Pancreas (tissue), 10 donors: Measurements from ENCODE around the gene SELENBP1. TPM values are rescaled to one million over a fixed set of nuclear protein-coding genes. Genes with fewer than 3 reads are reported as not detected.

Source experiments
- ATAC-seq, 4 donors: fragments of 200-7000 bp; cut with Tn5 transposase; one replicate each; pipeline versions ENCODE4 v1.8.0 to v1.9.1; 2020; ENCODE audit warnings: mild to moderate bottlenecking in 4 of 4, moderate library complexity in 4 of 4
- DNase-seq, 6 donors: peaks; one replicate each; pipeline ENCODE4 v3.0.0-alpha.2; 2020
- FAIRE-seq: peaks from 2 replicates; lab custom pipeline; 2012; peaks lifted over from hg19 to GRCh38; lab: Jason Lieb, UNC
- H3K27ac ChIP-seq, 4 donors: fragments of 200-600 bp; sonication (generic); 1 replicate in 3 of 4; 2 replicates in 1 of 4; pipeline versions ENCODE4 v1.5.0 to v1.8.0; 2020
- H3K27me3 ChIP-seq, 4 donors: fragments of 200-600 bp; one replicate each; pipeline ENCODE4 v1.8.0; 2021
- H3K36me3 ChIP-seq, 3 donors: fragments of 200-600 bp; sonication (generic) in 1 of 3; one replicate each; pipeline versions ENCODE4 v1.5.0 to v1.8.0; 2020 to 2021
- H3K4me1 ChIP-seq, 3 donors: fragments of 200-600 bp; one replicate each; pipeline ENCODE4 v1.8.0; 2021
- H3K4me3 ChIP-seq, 4 donors: fragments of 200-600 bp; sonication (generic) in 2 of 4; one replicate each; pipeline versions ENCODE4 v1.5.0 to v1.8.0; 2020 to 2021
- H3K9me3 ChIP-seq, 4 donors: fragments of 200-600 bp; one replicate each; pipeline ENCODE4 v1.8.0; 2021
- CTCF ChIP-seq, 4 donors: fragments of 200-600 bp; sonication (generic) in 3 of 4; IDR thresholded peaks; one replicate each; pipeline versions ENCODE4 v1.5.0 to v1.8.0; 2021; ENCODE audit warnings: antibody characterized with exemption in 4 of 4
- WGBS, 2 donors: extraction: QIAGEN DNeasy Blood & Tissue Kit; methylation state at CpG; one replicate each; pipeline ENCODE4 v1.1.7; 2013; 5-methylcytosine and 5-hydroxymethylcytosine counted together
- intact Hi-C, 3 donors: fragments of 100-400 bp; cut with DNase I; formaldehyde crosslinking; loops; one replicate each; pipeline versions ENCODE4 v1.11.1 to v1.14.2; 2022
- polyA plus RNA-seq, 2 donors: library from polyadenylated mRNA; stranded (reverse); fragments of 200-250 nt; gene quantifications; one replicate each; pipeline ENCODE4 v1.2.3, GENCODE V29; 2013
- total RNA-seq, 6 donors: library from RNA; stranded (reverse); fragmentation: NEBNext Ultra II Directional in 4 of 6; extraction: Animal tissue kit (Norgen Biotek cat#: 25700) in 4 of 6; gene quantifications; one replicate each; pipeline versions ENCODE4 v1.2.1 to v1.2.4, GENCODE V29; 2021 to 2023
- donor health status: healthy with polysubstance abuse.
- donor health status: DM: no; HTN: no; CAD: no; lungs with moderate emphysema.
- donor health status: DM: no; HTN: no; CAD: no.
- donor health status: control.
- donor health status: control.
- donor health status: Bipolar disorder and iron deficiency.
- donor health status: DM: yes; HTN: yes; CAD: no.
- donor health status: DM: no; HTN: no; CAD: no.
- donor health status: DM: no; HTN: no; CAD: no.
- donor health status: DM: yes; HTN: yes; CAD: no.

SELENBP1 gene
- total and polyA plus RNA-seq, 8 donors = 13.1 to 93.0 (median 30.6) TPM

DNA sequence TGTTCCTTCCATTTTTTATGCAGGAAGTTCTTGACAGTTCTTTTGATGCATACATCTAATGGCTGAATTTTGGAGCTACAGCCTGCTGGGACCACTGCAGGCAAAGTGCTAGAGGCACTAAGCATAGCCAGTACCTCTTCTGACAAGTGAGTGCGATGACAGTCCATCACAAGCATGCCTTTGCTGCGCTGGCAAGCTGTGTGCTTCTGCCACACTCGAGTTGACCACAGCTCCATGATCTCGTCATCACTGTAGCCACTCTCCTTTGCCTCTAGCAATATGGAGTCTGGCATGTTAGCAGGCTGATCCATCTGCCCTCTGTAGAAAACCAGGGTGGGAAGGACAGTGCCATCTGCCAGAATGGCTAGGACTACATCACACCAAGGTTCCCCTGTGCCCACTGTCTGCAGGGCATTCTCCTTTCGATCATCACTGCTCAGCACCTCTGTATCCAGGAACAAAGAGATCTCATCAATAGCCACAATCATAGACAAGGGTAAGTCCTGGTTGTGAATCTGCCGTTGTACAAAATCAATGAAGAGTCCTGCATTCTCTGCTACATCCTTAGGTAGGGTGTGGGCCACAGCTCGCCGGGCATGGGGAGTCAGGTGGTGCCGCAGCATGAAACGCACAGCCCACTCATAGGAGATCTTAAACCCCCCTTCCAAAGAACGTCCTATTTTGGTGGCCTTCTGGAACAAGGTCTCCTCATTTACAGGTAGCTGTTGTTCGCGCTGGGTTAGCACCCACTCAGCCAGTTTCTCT lies 32.9 kb upstream of the SELENBP1 start:
- ATAC-seq (peak in 1 of 4 donors; percentile 15), DNase-seq (no peak), FAIRE-seq (no peak)
- intact Hi-C loops = loop anchor here in 1 of 3 donors (10.0 kb wide), 1 partner anchor 101 kb away; no protein-coding TSS in a partner anchor
- H3K4me3 ChIP-seq = no peak overlapping the region
- H3K4me1 ChIP-seq = peaks cover 0 to 4% (median 0%) of the 10 kb centered on the region in 3 donors
- TF ChIP-seq CTCF (IDR thresholded peaks at IDR 0.05) = no peak
- H3K27ac ChIP-seq = no peak overlapping the region
- no peaks in the 10 kb centered on the region for H3K27me3 ChIP-seq
- peaks cover 0 to 72% (median 40%) of the 10 kb centered on the region in 3 donors for H3K36me3 ChIP-seq
- no peaks in the 10 kb centered on the region for H3K9me3 ChIP-seq
- WGBS, 2 donors = 83 to 84% methylated on average over 13 of the region's 13 CpGs

GRCh38 chr1:151403612-151404011 lies 31.1 kb upstream of the SELENBP1 start:
- WGBS, 2 donors = 87 to 95% methylated on average over 3 of the region's 3 CpGs
- Histone ChIP-seq H3K4me3 (no peak overlapping the region), H3K9me3 (no peaks in the 10 kb centered on the region), H3K27ac (no peak overlapping the region), H3K27me3 (no peaks in the 10 kb centered on the region), H3K4me1 (peaks cover 0 to 6% (median 0%) of the 10 kb centered on the region in 3 donors), H3K36me3 (peaks cover 0 to 55% (median 28%) of the 10 kb centered on the region in 3 donors)
- DNase-seq (no peak), ATAC-seq (no peak), FAIRE-seq (no peak)
- intact Hi-C loops = loop anchor here in 1 of 3 donors (10.0 kb wide), 1 partner anchor 99 kb away; no protein-coding TSS in a partner anchor
- TF ChIP-seq CTCF (IDR thresholded peaks at IDR 0.05) = no peak

GRCh38 chr1:151402764-151403163 lies 30.3 kb upstream of the SELENBP1 start:
- no peaks in the 10 kb centered on the region for H3K27me3 ChIP-seq
- H3K9me3 ChIP-seq = no peaks in the 10 kb centered on the region
- DNase-seq (no peak), ATAC-seq (no peak), FAIRE-seq (no peak)
- intact Hi-C loops = loop anchor here in 1 of 3 donors (10.0 kb wide), 1 partner anchor 98 kb away; no protein-coding TSS in a partner anchor
- H3K4me1 ChIP-seq = peaks cover 0 to 6% (median 0%) of the 10 kb centered on the region in 3 donors
- TF ChIP-seq CTCF (IDR thresholded peaks at IDR 0.05) = no peak
- 60 to 62% methylated on average over 2 of the region's 2 CpGs for WGBS, 2 donors
- H3K36me3 ChIP-seq = peaks cover 0 to 46% (median 21%) of the 10 kb centered on the region in 3 donors
- H3K27ac ChIP-seq = no peak overlapping the region
- H3K4me3 ChIP-seq = no peak overlapping the region

DNA sequence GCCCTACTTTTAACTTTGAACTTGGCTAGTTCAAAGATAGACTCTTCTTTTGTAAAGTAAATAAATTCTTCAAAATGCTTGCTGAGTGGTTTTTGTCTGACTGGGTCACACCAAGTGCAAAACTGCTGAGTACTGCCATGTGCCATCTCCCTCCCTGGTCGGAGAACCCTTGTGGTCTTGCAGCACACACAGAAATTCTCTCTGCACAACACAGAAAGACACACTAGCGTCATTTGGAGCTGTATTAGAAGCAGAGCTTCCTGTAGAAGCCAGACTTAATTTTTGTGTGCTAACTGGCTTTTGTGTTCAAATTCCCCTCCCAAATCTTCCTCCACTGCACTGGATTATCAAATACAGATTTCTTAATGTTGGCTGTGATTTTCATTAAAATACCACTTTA lies 29.4 kb upstream of the SELENBP1 start:
- Histone ChIP-seq H3K4me3 (no peak overlapping the region), H3K9me3 (no peaks in the 10 kb centered on the region), H3K36me3 (peaks cover 0 to 39% (median 12%) of the 10 kb centered on the region in 3 donors), H3K27me3 (no peaks in the 10 kb centered on the region), H3K27ac (no peak overlapping the region), H3K4me1 (peaks cover 0 to 6% (median 0%) of the 10 kb centered on the region in 3 donors)
- DNase-seq (no peak), ATAC-seq (no peak), FAIRE-seq (no peak)
- intact Hi-C loops = loop anchor here in 1 of 3 donors (10.0 kb wide), 1 partner anchor 97 kb away; no protein-coding TSS in a partner anchor
- 90 to 92% methylated on average over 2 of the region's 2 CpGs for WGBS, 2 donors
- TF ChIP-seq CTCF (IDR thresholded peaks at IDR 0.05) = no peak
